ENCODE results near the gene DHTKD1. TPM values are rescaled to one million over a fixed set of nuclear protein-coding genes. Genes with fewer than 3 reads are reported as not detected.

DHTKD1 gene
- 10.7 and 14.6 TPM in 2 replicates for total RNA-seq

GRCh38 chr10:12068449-12069269, at the start of gene DHTKD1:
Gene DHTKD1 (plus strand): TSS chr10:12068954. CDS start chr10:12069034, 80 bp downstream.

DNA sequence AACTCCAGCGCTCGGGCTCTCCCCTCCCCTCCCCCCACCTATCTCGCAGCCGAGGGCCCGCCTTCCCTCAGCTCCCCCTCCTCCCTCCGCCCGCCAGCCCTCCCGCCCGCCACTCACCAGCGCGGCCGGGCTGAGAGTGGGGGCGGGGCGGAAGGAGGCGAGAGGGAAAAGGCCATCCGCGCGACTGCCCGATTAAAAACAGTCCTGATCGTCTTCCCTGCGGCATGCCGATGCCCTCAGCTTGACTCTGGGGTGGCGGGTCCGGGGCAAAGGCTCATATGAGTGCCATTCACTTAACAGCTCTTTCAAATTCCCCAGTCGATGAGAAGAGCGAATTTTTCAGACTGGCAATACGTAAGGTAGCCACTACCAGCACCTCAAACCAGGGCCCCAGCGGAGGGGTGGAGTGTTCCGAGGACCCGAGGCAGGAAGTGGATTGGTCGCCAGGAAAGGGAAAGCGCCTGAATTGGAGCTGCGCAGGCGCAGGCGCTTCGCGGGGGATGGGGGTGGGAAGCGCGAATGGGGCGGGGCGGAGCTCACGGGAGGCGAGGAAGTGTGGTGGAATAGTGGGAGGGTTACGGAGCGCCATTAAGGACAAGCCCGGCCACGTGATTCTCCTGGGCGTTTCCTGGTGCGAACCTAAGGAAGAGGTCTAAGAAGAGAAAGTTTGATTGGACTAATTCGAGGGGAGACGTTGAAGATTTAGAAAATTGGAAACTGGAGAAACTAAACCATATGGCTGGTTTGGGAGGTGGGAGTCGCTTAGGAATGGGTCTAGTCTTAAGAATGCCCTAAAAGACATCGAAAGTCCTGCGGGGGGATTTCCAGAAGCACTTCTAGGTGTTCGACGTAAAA, 25.7 kb upstream of the DHTKD1 start, which contains the start of gene UPF2:
Gene UPF2, minus strand, starts transcription at position 13 of the 855 bp plus-strand sequence. CDS start 7,386 bp downstream, outside the sequence.

GRCh38 chr10:12129222-12130111, 60.7 kb downstream of the DHTKD1 start, which contains the start of gene SEC61A2:
Gene SEC61A2 (plus strand): TSS chr10:12129677. CDS start chr10:12129788, 111 bp downstream.

Other genes starting within 250 kb of the DHTKD1 start
- gene PROSER2, start 245.6 kb upstream of the DHTKD1 start, total RNA-seq, result 2.1 TPM in 2 replicates
- gene UPF2, start 26.1 kb upstream of the DHTKD1 start, total RNA-seq, result 10.2 and 12.4 TPM in 2 replicates
- 2.0 and 3.1 TPM in 2 replicates for gene SEC61A2, start 60.7 kb downstream of the DHTKD1 start, total RNA-seq
- 49.5 and 55.3 TPM in 2 replicates for gene NUDT5, start 126.9 kb downstream of the DHTKD1 start, total RNA-seq
- gene CDC123, start 127.2 kb downstream of the DHTKD1 start, total RNA-seq, result 49.5 and 58.0 TPM in 2 replicates